PFSK-1 (cell line): Measurements from ENCODE around the gene RAB5B.

ENCODE experiments used
- FOXP2 ChIP-seq: optimal IDR thresholded peaks from 2 replicates; pipeline ENCODE3; 2011; ENCODE audit warnings: borderline replicate concordance, control low read depth, inconsistent platforms; ENCODE audit not compliant: insufficient read depth; ENCODE audit errors: extremely low read length, extremely low read depth
- POLR2AphosphoS5 ChIP-seq: IDR thresholded peaks from 2 replicates; pipeline ENCODE4 v1.6.1; 2012; ENCODE audit warnings: low read depth, mild to moderate bottlenecking, control low read depth, low read length, moderate library complexity
- SIN3A ChIP-seq: IDR thresholded peaks from 2 replicates; pipeline ENCODE4 v1.6.1; 2012; ENCODE audit warnings: mild to moderate bottlenecking, low read length, moderate library complexity, borderline replicate concordance; ENCODE audit not compliant: insufficient read depth
- TAF1 ChIP-seq: IDR thresholded peaks from 2 replicates; pipeline ENCODE4 v1.6.1; 2012; ENCODE audit warnings: low read length, control low read depth, borderline replicate concordance; ENCODE audit not compliant: insufficient read depth
- TF ChIP-seq, protein P1 (sequence below), 2 experiments: IDR thresholded peaks; 2 replicates each; pipeline versions ENCODE4 v1.6.1 to v1.8.0; 2011 to 2012; ENCODE audit warnings: low read depth in 2 of 2, low read length in 2 of 2, control low read depth in 1 of 2, inconsistent platforms in 1 of 2, mild to moderate bottlenecking in 1 of 2, moderate library complexity in 1 of 2; ENCODE audit not compliant: insufficient read depth in 1 of 2

The RAB5B gene

DNA sequence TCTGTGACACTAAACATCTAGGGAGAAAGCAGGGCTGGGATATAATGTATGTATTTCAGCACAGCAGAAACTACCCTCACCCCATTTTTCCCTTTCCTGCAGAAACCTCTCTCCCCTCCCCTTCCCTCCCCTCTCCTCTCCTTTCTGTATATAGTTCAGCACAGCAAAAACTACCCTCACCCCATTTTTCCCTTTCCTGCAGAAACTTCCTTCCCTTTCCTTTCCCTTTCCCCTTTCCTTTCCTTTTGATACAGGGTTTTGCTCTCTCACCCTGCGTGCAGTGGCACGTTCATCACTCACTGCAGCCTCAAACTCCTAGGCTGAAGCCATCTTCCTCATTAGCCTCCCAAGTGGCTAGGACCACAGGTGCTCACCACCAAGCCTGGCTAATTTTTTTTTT lies 10.1 kb upstream of the RAB5B start:
- no peak for TF ChIP-seq SIN3A

GRCh38 chr12:55965240-55965639 lies 8.6 kb upstream of the RAB5B start:
- no peak for TF ChIP-seq POLR2AphosphoS5
- no peak for TF ChIP-seq FOXP2
- TF ChIP-seq TAF1, result no peak
- TF ChIP-seq, protein P1, sequence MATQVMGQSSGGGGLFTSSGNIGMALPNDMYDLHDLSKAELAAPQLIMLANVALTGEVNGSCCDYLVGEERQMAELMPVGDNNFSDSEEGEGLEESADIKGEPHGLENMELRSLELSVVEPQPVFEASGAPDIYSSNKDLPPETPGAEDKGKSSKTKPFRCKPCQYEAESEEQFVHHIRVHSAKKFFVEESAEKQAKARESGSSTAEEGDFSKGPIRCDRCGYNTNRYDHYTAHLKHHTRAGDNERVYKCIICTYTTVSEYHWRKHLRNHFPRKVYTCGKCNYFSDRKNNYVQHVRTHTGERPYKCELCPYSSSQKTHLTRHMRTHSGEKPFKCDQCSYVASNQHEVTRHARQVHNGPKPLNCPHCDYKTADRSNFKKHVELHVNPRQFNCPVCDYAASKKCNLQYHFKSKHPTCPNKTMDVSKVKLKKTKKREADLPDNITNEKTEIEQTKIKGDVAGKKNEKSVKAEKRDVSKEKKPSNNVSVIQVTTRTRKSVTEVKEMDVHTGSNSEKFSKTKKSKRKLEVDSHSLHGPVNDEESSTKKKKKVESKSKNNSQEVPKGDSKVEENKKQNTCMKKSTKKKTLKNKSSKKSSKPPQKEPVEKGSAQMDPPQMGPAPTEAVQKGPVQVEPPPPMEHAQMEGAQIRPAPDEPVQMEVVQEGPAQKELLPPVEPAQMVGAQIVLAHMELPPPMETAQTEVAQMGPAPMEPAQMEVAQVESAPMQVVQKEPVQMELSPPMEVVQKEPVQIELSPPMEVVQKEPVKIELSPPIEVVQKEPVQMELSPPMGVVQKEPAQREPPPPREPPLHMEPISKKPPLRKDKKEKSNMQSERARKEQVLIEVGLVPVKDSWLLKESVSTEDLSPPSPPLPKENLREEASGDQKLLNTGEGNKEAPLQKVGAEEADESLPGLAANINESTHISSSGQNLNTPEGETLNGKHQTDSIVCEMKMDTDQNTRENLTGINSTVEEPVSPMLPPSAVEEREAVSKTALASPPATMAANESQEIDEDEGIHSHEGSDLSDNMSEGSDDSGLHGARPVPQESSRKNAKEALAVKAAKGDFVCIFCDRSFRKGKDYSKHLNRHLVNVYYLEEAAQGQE (IDR thresholded peaks at IDR 0.05; ENCODE audit: insufficient read depth in 1 of 2, low read depth in 2 of 2, low read length in 2 of 2), result no peak
- TF ChIP-seq SIN3A, result no peak

DNA sequence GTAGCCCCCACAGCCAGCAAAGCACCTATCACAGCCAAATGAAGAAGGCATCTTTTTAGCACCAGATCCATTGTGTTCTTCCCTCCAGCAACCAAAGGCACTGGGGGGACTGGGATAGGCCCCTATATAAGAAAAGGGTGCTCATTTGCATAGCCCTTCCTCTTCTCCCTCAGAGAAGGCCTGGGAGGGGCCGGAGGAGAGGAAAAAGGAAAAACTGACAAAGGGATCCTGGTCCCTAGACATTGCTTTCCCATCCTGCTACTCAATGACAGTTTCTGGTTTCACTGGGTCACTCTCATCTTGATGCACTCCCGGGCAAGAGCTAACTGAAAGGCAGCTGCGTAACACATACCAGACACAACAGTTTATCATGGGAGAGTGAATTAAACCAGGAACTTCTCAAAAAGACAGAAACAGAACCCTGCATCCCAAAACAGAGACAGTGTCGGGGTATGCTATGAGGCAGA lies 7.9 kb upstream of the RAB5B start, which contains the start of gene PMEL:
Gene PMEL (minus strand): TSS at position 102 of the 467 bp plus-strand sequence. CDS start 31 bp downstream, at position 71.
- TF ChIP-seq TAF1, result no peak
- TF ChIP-seq POLR2AphosphoS5, result no peak
- TF ChIP-seq FOXP2, result no peak
- TF ChIP-seq, protein P1 (IDR thresholded peaks at IDR 0.05; ENCODE audit: insufficient read depth in 1 of 2, low read depth in 2 of 2, low read length in 2 of 2), result no peak
- TF ChIP-seq SIN3A, result no peak

- 0 out of 2 replicates have a peak, but pooled peaks have one; percentile 18 for TF ChIP-seq SIN3A
- TF ChIP-seq TAF1, result no peak
- TF ChIP-seq FOXP2, result no peak
- peak; percentile 59 for TF ChIP-seq POLR2AphosphoS5
- TF ChIP-seq, protein P1 (IDR thresholded peaks at IDR 0.05; ENCODE audit: insufficient read depth in 1 of 2, low read depth in 2 of 2, low read length in 2 of 2), result no peak
Measured at GRCh38 chr12:55966408-55967281, 7.2 kb upstream of the RAB5B start, which contains the start of gene CDK2. Gene CDK2 (plus strand): TSS chr12:55966830. CDS start chr12:55967009, 179 bp downstream.

DNA sequence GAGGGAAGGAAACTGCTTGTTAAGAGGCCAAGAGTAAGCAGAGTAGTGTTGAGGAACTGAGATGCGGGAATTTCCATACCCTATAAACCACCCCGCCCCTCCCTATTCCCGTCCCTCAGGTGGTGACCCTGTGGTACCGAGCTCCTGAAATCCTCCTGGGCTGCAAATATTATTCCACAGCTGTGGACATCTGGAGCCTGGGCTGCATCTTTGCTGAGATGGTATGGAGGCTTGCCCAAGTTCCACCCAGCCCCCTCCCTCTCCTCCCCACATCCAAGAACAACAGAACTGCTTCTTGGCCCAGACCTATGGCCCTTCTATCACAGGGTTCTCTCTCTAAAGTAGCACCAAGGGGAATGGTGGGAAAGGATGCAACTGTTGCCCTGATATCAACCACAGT lies 4.5 kb upstream of the RAB5B start:
- TF ChIP-seq, protein P1 (IDR thresholded peaks at IDR 0.05; ENCODE audit: insufficient read depth in 1 of 2, low read depth in 2 of 2, low read length in 2 of 2), result no peak
- TF ChIP-seq POLR2AphosphoS5, result no peak
